ENCODE results near the gene TMEM109.

Gene TMEM109

DNA sequence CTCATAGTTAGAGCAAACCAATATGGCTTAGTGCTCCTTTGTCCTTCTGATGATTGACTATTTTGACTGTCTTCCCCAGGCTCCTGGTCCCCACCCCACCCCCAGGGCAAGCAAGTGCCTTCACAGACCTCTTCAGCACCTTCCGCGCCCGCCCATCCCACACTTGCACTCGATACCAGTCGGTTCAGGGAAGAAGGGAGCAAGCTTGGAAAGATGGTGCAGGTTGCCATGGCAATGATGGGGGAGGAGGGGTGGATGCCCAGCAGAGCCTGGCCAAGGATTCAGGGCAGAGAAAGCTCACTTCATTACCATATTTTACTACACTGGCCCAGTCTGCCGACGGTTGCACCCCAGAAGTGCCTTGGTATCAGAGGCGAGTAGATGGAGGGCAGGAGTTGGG lies 12.5 kb downstream of the TMEM109 start:
- DNase-seq (ENCODE audit: low spot score) = no peak

DNA sequence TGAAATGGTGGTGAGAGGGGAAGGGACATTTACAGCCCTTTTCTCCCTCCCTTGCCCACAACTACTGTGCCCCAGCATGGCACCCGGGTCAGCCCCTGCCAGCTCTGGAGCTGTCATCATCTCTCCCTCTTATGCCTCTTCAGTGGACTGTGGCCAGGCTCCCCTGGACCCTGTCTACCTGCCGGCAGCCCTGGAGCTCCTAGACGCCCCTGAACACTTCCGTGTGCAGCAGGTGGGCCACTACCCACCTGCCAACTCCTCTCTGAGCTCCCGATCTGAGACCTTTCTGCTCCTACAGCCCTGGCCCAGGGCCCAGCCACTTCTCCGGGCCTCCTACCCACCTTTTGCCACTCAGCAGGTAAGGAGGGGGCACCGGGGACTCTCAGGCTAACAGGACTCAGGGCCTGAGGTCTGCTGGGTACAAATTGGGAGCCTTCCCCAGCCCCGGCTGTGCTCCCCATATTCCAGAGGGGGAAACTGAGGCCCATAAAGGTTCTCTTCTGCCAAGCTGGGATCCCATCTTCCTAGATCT lies 13.2 kb downstream of the TMEM109 start:
- no peak for DNase-seq (ENCODE audit: low spot score)

DNA sequence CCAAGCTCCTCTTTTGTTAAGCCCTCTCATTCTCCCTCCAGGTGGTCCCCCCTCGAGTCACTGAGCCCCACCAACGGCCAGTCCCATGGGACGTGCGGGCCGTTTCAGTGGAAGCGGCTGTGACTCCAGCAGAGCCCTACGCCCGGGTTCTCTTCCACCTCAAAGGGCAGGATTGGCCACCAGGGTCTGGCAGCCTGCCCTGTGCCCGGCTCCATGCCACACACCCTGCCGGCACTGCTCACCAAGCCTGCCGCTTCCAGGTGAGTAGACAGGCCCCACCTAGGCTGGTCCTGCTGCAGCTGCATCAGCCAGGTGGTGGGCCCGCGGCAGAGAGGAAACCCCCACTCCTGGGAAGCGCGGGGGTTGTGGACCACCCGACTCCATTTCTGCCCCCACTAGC lies 13.6 kb downstream of the TMEM109 start:
- no peak for DNase-seq (ENCODE audit: low spot score)

DNA sequence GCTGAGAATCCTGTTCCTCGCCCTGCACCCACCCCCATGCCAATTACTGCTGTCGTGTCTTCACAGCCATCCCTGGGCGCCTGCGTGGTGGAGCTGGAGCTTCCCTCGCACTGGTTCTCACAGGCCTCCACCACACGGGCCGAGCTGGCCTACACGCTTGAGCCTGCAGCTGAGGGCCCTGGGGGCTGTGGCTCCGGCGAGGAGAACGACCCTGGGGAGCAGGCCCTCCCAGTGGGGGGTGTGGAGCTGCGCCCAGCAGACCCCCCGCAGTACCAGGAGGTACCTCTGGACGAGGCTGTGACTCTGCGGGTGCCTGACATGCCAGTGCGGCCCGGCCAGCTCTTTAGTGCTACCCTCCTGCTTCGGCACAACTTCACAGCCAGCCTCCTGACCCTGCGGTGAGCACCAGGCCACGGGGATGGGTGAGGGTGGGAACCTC lies 14.6 kb downstream of the TMEM109 start:
- no peak for DNase-seq (ENCODE audit: low spot score)

DNA sequence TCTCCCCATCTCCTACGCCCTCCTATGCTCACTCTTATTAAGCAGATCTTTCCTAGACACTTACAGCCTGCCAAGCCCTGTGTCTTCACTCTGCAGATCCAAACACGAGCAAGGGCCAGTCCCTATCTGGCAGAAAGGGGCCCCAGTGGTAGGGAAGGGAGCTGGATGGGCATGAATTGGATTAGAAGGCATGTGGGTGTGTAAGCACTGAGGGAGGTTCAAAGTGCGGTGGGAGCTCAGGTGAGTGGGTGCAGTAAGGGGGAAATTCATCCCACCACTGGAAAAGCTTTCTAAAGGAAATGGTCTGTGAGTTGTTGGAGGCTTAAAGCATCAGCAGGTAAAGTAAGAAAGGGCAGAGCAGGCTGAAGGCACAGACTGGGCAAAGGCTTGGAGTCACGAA lies 15.8 kb downstream of the TMEM109 start:
- no peak for DNase-seq (ENCODE audit: low spot score)

DNA sequence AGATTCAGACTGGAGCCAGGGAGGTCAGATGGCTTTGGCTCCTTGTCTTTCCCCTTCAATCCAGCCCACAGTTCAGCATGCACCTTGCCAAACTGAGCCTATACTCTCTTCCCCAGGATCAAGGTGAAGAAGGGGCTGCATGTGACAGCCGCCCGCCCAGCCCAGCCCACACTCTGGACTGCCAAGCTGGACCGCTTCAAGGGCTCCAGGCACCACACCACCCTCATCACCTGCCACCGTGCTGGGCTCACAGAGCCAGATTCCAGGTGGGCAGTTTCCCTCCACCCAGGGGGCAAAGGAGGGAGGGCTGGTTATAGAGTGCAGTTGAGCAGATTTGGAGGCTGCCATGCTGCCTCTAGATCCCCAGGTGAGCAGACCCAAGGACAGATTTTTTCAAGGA lies 16.4 kb downstream of the TMEM109 start:
- no peak for DNase-seq (ENCODE audit: low spot score)

DNA sequence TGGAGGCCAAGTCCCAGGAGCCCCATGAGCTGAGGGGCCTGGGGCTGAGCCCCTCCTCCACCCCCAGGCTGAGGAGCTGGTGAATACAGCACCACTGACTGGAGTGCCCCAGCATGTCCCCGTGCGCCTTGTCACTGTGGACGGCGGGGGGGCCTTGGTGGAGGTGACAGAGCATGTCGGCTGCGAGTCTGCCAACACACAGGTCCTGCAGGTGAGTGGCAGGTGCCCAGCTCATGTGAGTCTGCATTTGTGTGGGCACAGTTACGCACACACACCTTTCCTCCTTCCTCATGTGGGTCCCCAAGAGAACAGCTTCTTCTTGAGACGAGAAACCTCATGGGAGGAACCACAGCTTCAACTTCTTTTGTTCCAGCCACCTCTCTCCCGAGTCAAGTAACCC lies 18.0 kb downstream of the TMEM109 start:
- no peak for DNase-seq (ENCODE audit: low spot score)

DNA sequence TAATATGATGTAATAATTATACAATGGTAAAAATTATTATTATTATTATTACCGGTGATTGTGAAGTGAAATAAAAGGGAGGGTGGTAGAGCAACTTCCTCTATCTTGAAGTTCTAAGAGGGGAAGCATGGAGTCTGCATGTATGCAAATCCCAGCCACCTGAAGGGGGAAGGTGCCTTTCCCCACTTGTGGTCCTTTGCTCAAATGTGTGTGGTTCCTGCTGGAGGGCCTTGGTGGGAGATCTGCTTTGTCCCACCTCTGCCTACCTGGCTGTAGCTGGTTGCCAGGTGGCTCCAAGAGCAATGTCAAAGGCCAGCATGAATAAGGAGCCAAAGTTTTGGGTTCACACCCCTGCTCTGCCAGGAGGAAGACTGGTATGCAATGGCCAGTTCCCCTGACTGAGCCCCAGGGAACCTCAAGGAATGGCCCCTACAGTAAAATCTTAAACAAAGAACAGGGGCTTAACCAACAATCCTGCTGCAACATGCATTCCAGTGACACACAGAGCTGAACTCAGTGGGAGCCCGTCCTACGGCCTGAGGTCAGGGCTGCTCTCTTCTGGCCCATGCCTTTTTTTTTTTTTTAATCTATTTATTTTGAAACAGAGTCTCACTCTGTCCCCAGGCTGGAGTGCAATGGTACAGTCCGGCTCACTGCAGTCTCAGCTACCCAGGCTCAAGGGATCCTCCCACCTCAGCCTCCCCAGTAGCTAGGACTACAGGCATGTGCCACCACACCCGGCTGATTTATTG lies 18.8 kb downstream of the TMEM109 start:
- no peak for DNase-seq (ENCODE audit: low spot score)

DNA sequence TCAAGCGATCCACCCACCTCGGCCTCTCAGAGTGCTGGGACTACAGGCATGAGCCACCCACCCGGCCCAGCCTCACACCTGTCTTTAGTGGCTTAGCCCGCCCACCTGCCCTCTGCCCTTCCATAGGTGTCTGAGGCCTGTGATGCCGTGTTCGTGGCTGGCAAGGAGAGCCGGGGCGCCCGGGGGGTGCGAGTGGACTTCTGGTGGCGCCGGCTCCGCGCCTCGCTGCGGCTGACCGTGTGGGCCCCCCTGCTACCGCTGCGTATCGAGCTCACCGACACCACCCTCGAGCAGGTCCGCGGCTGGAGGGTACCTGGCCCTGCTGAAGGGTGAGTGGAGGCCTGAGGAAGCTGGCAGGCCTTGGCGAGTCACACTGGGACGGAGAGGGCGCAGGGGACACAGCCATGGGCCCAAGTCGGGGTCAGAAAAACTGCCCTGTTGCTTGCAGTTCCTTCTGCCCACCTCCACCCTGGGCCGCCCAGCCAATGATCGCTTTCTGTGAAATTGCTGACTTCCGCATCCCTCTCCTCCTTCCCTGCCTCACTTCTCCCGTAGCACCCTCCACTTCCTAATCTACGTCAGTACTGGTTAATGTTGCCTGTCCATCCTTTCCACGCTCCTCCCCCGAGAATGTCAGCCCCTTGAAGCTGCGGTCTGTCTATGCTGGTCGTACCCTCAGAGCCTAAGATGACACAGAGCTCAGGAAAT lies 19.6 kb downstream of the TMEM109 start:
- no peak for DNase-seq (ENCODE audit: low spot score)

DNA sequence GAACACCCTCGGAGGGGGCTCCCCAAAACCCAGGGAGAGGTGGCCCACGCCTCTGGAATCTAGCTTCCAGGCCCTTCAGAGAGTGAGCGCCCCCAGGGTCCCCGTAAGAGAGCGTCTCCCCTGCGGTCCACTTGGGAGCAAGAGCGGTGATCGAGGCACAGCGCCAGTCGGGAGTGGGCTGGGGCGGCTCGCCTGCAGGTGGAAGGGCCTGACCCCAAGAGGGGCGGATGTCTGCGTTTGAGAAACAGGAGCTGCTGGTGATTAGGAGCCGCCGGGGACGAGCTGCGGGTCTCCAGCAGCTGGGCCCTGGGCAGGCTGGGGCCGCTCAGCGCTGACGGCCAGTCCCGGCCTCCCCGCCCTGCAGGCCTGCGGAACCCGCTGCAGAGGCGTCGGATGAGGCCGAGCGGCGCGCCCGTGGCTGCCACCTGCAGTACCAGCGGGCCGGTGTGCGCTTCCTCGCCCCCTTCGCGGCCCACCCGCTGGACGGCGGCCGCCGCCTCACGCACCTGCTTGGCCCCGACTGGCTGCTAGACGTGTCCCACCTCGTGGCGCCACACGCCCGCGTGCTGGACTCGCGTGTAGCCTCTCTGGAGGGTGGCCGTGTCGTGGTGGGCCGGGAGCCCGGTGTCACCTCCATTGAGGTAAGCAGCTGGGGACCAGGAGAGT lies 20.3 kb downstream of the TMEM109 start:
- DNase-seq (ENCODE audit: low spot score) = no peak

DNA sequence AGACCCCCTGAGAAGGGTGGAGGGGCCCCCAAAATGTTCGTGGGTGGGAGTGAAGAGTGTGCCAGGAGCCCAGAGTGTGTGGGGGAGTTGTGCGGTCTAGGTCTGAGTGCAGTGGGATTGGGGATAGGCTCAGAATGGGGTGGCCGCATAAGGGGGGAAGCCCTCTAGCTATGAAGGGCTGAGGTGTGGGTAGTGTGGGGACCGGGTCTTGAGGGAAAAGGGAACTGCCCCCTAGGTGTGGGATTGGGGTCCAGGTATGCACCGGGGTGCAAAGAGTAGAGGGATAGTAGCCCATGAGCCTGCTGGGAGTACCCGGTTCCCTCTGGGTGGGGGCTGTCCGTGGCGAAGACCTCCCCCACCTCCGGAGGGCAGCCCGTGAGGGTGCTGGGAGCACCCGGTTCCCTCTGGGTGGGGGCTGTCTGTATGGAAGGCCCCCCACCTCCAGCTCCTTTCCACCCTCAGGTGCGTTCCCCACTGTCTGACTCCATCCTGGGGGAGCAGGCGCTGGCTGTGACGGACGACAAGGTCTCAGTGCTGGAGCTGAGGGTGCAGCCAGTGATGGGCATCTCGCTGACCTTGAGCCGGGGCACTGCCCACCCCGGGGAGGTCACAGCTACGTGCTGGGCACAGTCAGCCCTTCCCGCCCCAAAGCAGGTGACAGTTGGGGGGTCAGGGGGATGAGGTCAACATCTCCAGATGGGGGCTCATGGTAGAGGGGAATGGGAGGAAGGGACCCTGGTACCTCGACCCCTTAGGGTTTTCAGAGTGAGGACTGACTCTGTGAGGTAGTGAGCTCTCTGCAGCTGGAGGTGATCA lies 21.0 kb downstream of the TMEM109 start:
- no peak for DNase-seq (ENCODE audit: low spot score)

DNA sequence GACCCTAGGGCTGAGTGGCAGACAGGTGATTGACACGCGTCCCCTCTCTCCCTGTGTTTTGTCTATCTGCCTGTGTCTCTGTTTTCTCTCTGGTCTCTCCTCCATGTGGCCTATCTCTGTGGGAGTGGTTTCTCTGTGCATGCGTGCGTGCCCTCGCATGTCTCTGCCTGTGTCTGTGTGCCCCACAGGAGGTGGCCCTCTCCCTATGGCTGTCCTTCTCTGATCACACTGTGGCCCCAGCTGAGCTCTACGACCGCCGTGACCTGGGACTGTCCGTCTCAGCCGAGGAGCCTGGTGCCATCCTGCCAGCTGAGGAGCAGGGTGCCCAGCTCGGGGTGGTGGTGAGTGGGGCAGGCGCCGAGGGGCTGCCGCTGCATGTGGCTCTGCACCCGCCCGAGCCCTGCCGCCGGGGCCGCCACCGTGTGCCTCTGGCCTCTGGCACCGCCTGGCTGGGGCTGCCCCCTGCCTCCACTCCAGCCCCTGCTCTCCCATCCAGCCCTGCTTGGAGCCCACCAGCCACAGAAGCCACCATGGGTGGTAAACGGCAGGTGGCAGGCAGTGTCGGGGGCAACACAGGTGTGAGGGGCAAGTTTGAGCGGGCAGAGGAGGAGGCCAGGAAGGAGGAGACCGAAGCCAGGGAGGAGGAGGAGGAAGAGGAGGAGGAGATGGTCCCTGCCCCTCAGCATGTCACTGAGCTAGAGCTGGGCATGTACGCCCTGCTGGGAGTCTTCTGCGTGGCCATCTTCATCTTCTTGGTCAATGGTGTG lies 21.9 kb downstream of the TMEM109 start:
- no peak for DNase-seq (ENCODE audit: low spot score)

DNA sequence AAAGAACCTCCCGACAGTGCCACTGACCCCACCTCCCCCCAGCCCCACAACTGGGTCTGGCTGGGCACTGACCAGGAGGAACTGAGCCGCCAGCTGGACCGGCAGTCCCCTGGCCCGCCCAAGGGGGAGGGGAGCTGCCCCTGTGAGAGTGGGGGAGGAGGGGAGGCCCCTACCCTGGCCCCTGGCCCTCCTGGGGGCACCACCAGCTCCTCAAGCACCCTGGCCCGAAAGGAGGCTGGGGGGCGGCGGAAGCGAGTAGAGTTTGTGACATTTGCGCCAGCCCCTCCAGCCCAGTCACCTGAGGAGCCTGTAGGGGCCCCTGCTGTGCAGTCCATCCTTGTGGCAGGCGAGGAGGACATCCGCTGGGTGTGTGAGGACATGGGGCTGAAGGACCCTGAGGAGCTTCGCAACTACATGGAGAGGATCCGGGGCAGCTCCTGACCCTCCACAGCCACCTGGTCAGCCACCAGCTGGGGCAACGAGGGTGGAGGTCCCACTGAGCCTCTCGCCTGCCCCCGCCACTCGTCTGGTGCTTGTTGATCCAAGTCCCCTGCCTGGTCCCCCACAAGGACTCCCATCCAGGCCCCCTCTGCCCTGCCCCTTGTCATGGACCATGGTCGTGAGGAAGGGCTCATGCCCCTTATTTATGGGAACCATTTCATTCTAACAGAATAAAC lies 22.6 kb downstream of the TMEM109 start:
- DNase-seq (ENCODE audit: low spot score) = no peak

DNA sequence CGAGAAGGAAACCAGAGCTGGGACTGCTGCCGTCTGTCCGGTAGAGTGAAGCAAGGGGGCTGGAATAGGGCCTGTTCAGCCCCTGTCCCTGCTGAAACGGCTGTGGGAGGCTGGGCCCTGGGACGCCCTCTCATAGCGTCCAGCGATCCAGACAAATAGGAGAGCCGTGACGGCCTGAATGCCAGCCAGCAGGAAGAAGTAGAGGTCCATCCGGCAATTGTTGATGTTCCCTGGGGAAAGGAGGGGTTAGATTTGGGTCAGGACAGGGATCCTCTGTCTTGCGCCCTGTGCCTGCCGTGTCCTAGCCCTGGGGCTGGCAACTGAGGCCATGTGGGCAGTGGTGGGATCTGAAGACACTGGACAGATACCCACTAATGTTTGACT lies 23.2 kb downstream of the TMEM109 start:
- no peak for DNase-seq (ENCODE audit: low spot score)

DNA sequence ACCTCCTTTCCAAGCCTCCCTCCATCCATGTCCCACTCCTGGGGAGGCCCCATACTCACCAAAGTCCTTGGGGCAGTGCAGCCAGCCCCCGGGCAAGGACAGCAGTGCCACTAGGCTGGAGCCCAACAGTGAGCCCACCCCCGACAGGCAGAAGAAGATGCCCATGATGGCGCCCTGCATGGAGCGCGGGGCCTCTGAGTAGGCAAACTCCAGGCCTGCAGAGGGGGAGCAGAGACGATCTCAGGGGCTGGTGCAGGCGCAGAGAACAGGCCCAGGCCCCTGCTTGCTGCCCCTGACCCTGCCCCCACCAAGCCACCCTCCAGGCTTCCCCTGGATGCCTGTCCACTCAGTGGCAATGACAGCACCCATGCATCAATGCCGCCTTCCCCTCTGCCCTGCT lies 23.9 kb downstream of the TMEM109 start:
- no peak for DNase-seq (ENCODE audit: low spot score)

DNA sequence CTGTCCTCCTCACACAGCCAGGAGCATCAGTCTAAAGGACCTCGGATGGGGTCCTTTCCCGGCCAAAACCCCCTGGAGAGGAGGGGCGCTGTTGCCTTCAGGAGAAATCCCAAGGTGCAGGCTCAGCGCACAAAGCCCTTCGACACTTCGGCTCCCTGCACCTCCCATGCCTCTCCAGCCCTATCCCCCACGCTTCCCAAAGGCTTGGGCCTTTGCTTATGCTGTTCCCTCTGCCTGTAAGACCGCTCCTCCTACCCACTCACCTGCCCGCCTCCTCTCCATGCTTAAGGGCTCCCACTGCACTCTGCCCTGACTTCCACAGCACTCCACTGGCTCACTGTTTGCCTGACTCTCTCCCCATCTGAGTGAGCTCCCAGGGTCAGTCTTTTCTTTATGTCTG lies 24.5 kb downstream of the TMEM109 start:
- no peak for DNase-seq (ENCODE audit: low spot score)

DNA sequence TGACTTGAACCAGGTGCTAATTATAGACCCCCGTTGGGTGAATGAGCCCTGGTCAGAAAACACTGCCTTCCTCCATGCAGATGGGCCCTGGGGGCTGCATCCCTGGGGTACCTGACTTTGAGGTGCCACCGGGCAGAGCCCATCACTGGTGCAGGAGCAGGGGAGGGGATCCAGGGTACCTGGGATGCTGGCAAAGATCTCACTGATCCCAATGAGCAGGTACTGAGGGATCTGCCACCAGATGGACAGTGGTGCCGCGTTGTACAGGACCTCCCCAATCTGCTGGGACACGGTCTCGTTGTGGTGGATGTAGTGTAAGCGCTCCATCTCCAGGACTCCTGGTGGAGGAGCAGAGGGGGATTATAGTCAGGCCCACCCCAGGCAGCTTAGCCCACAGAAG lies 25.3 kb downstream of the TMEM109 start:
- DNase-seq (ENCODE audit: low spot score) = no peak

DNA sequence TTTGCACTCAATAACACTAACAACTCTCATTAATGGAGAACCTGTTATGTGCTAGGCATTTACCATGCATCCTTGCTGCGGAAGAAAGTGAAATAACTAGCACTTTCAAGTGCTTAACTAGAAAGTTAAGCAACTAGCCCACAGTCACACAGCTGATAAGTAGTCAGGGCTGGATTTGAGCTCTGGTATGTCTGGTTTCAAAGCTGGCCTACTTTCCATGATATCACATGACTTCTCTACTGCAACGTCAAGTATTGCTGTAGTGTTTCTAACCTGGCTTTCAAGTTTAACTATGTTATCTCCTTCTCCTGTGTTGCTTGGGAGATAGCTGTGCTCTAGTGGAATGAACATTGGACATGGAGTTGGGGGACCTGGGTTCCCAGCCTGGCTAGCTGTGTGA lies 25.9 kb downstream of the TMEM109 start:
- no peak for DNase-seq (ENCODE audit: low spot score)

DNA sequence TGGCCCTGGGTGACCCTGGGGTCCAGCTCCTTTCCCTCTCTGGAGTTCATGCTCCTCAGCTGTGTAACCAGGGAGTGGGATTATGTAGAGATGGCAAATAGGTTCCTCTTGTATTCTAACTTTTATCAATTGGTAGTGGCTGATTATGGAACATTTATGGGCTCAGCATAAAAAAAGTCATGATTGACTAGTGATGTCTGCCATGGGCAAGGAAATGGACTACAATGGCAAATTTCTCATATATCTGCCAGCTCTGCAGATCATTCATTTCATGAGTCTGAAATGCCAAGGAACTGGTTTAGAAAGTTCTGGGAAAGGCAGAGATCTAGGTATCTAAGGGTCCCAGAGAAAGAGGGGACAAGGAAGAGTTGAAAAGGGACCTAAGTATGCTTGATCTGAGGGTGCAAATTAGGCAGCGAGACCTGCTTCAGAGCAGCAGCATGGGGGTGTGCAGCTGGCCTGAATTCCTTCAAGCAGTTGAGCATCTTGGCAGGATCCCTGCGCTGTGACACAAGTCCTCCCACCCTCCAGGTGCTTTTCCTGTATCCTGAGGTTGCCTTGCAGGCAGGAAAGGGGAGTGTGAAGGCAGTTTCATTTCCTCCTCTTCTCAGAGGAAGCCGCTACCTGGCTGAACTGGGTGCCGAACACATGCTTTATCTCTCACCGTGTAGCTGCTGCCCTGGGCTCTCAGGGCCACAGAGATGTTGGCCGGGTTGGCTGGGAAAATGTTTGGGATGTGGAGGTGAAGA lies 27.6 kb downstream of the TMEM109 start:
- no peak for DNase-seq (ENCODE audit: low spot score)

DNA sequence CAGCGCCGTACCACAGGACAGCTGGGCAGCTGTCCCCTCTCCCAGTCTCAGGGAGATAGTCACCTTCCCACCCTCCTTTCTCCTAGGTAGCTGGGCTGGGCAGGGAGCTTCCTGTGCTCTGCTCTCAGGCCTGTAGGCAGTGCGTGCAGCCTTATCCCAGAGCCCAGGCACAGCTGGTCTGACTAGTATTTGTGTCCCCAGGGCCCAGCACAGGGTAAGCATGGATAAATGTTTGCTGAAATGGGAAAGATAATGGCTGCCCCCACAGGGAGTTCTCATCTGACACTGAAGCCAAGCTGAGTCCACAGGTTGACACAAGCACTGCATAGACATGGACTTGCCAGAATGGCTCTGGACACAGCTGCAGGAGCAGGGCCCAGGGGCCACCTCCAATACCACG lies 28.3 kb downstream of the TMEM109 start:
- DNase-seq (ENCODE audit: low spot score) = no peak
